LNCaP clone FGC (cell line): ENCODE data around the gene MSRB1.

ENCODE experiments used
- DNase-seq: peaks from one replicate; pipeline ENCODE4 v3.0.0-alpha.2; 2011; ENCODE audit warnings: low read depth
- H3K4me3 ChIP-seq: 2 replicates; pipeline ENCODE4 v1.5.1; 2011; ENCODE audit warnings: mild to moderate bottlenecking, low read depth, low read length, control low read depth
- CTCF ChIP-seq: IDR thresholded peaks from 2 replicates; pipeline ENCODE4 v1.5.1; 2012; ENCODE audit warnings: mild to moderate bottlenecking; ENCODE audit not compliant: control insufficient read depth, insufficient read depth; ENCODE audit errors: extremely low read depth

Gene MSRB1

GRCh38 chr16:1912215-1912543 is 30.8 kb downstream of the MSRB1 start:
- DNase-seq: no peak
- no peak for TF ChIP-seq CTCF
- no peak overlapping the region for H3K4me3 ChIP-seq

- no peak for DNase-seq
- no peak for TF ChIP-seq CTCF
- H3K4me3 ChIP-seq: no peak overlapping the region
These were observed 31.4 kb downstream of the MSRB1 start for GRCh38 chr16:1911467-1912214.

- TF ChIP-seq CTCF: no peak
- H3K4me3 ChIP-seq: no peak overlapping the region
- DNase-seq: no peak
These were observed 33.3 kb downstream of the MSRB1 start for GRCh38 chr16:1909561-1910231.

- H3K4me3 ChIP-seq: no peak overlapping the region
- DNase-seq: no peak
- TF ChIP-seq CTCF: no peak
These were observed 34.0 kb downstream of the MSRB1 start for GRCh38 chr16:1908983-1909382.

- no peak for TF ChIP-seq CTCF
- DNase-seq: no peak
- no peak overlapping the region for H3K4me3 ChIP-seq
These were observed 34.8 kb downstream of the MSRB1 start for GRCh38 chr16:1908184-1908583.

GRCh38 chr16:1907226-1907860 is 35.7 kb downstream of the MSRB1 start:
- H3K4me3 ChIP-seq: no peak overlapping the region
- no peak for DNase-seq
- no peak for TF ChIP-seq CTCF
